Suprapubic skin (tissue), 3 donors: ENCODE measurements around the gene CACYBP.

ENCODE experiments used
- CTCF ChIP-seq, 2 donors: fragments of 200-600 bp in 1 of 2; fragments of 450-650 bp in 1 of 2; sonication (generic) in 1 of 2; IDR thresholded peaks; one replicate each; pipeline ENCODE4 v1.5.1; 2016 to 2019; ENCODE audit warnings: antibody characterized with exemption in 2 of 2, mild to moderate bottlenecking in 1 of 2, moderate library complexity in 1 of 2
- EP300 ChIP-seq: sonication (generic); formaldehyde crosslinking; IDR thresholded peaks from one replicate; pipeline ENCODE4 v1.6.1; 2017; ENCODE audit warnings: antibody characterized with exemption
- POLR2A ChIP-seq, 2 donors: fragments of 450-650 bp; IDR thresholded peaks; one replicate each; pipeline ENCODE4 v1.6.1; 2017; ENCODE audit warnings: antibody characterized with exemption in 2 of 2, mild to moderate bottlenecking in 2 of 2, moderate library complexity in 2 of 2

GRCh38 chr1:175003521-175003920 is 3.8 kb downstream of the CACYBP start:
- TF ChIP-seq CTCF (IDR thresholded peaks at IDR 0.05) (no peak), POLR2A (IDR thresholded peaks at IDR 0.05) (no peak), EP300 (no peak)
